Breast epithelium (tissue), 4 donors: Measurements from ENCODE around the gene TMEM108. TPM values are rescaled to one million over a fixed set of nuclear protein-coding genes. Genes with fewer than 3 reads are reported as not detected.

Experiments used
- DNase-seq, 2 donors: peaks; one replicate each; pipeline ENCODE4 v3.0.0-alpha.2; 2019; ENCODE audit warnings: low spot score in 2 of 2
- H3K27ac ChIP-seq, 2 donors: fragments of 200-600 bp; sonication (generic) in 1 of 2; one replicate each; pipeline ENCODE4 v1.5.1; 2016 to 2019; ENCODE audit warnings: mild to moderate bottlenecking in 1 of 2
- H3K27me3 ChIP-seq, 2 donors: fragments of 200-600 bp; sonication (generic) in 1 of 2; one replicate each; pipeline versions ENCODE4 v1.5.1 to v1.6.0; 2017 to 2019; ENCODE audit warnings: control low read depth in 1 of 2, mild to moderate bottlenecking in 1 of 2
- H3K36me3 ChIP-seq: fragments of 200-600 bp; one replicate; pipeline ENCODE4 v1.5.1; 2019
- H3K4me1 ChIP-seq, 2 donors: fragments of 200-600 bp; sonication (generic); one replicate each; pipeline ENCODE4 v1.5.1; 2016 to 2019; ENCODE audit warnings: control low read depth in 1 of 2
- H3K4me3 ChIP-seq, 3 donors: fragments of 200-600 bp; sonication (generic); 1 replicate in 2 of 3; 2 replicates in 1 of 3; pipeline ENCODE4 v1.5.1; 2016 to 2019; ENCODE audit warnings: mild to moderate bottlenecking in 3 of 3, moderate library complexity in 2 of 3
- H3K9me3 ChIP-seq, 2 donors: fragments of 200-600 bp; sonication (generic) in 1 of 2; one replicate each; pipeline ENCODE4 v1.5.1; 2016 to 2019; ENCODE audit warnings: control low read depth in 1 of 2
- CTCF ChIP-seq, 3 donors: fragments of 450-650 bp; IDR thresholded peaks; one replicate each; pipeline ENCODE4 v1.5.1; 2016 to 2017; ENCODE audit warnings: antibody characterized with exemption in 3 of 3, mild to moderate bottlenecking in 3 of 3, moderate library complexity in 3 of 3
- POLR2A ChIP-seq: fragments of 450-650 bp; IDR thresholded peaks from one replicate; pipeline ENCODE4 v1.6.1; 2016; ENCODE audit warnings: antibody characterized with exemption, mild to moderate bottlenecking, moderate library complexity
- POLR2AphosphoS5 ChIP-seq, 3 donors: sonication (generic); formaldehyde crosslinking; IDR thresholded peaks; one replicate each; pipeline ENCODE4 v1.6.1; 2017; ENCODE audit warnings: antibody characterized with exemption in 3 of 3
- intact Hi-C: fragments of 100-400 bp; cut with DNase I; formaldehyde crosslinking; loops from one replicate; pipeline ENCODE4 v1.15.1; 2023; ENCODE audit warnings: low total_unique reads
- total RNA-seq, 3 donors: library from RNA; depleted of rRNA; stranded (reverse); fragments of >200 nt; gene quantifications; one replicate each; pipeline ENCODE4 v1.1.0, GENCODE V29; 2016

TMEM108 gene
- total RNA-seq, 3 donors from 2014 or later: 0.44 to 0.98 (median 0.48) TPM

- TF ChIP-seq CTCF (IDR thresholded peaks at IDR 0.05): no peak
- TF ChIP-seq POLR2AphosphoS5 (IDR thresholded peaks at IDR 0.05): no peak
- no peak for TF ChIP-seq POLR2A
- Histone ChIP-seq H3K36me3 (no peaks in the 10 kb centered on the region), H3K4me3 (no peak overlapping the region), H3K9me3 (no peaks in the 10 kb centered on the region), H3K27me3 (no peaks in the 10 kb centered on the region), H3K27ac (no peak overlapping the region), H3K4me1 (no peaks in the 10 kb centered on the region)
- intact Hi-C loops: no loop called here
- DNase-seq: no peak
Observed at GRCh38 chr3:133187870-133188379, 149.7 kb downstream of the TMEM108 start.

- Histone ChIP-seq H3K4me3 (no peak overlapping the region), H3K36me3 (no peaks in the 10 kb centered on the region), H3K27me3 (no peaks in the 10 kb centered on the region), H3K9me3 (no peaks in the 10 kb centered on the region), H3K27ac (no peak overlapping the region), H3K4me1 (no peaks in the 10 kb centered on the region)
- DNase-seq: no peak
- TF ChIP-seq POLR2AphosphoS5 (IDR thresholded peaks at IDR 0.05) (no peak), POLR2A (no peak), CTCF (IDR thresholded peaks at IDR 0.05) (no peak)
- intact Hi-C loops: no loop called here
Observed at GRCh38 chr3:133188996-133189395, 150.8 kb downstream of the TMEM108 start.

GRCh38 chr3:133189893-133190292 lies 151.7 kb downstream of the TMEM108 start:
- Histone ChIP-seq H3K27me3 (no peaks in the 10 kb centered on the region), H3K4me1 (no peaks in the 10 kb centered on the region), H3K36me3 (no peaks in the 10 kb centered on the region), H3K9me3 (no peaks in the 10 kb centered on the region), H3K27ac (no peak overlapping the region), H3K4me3 (no peak overlapping the region)
- no peak for DNase-seq
- intact Hi-C loops: no loop called here
- no peak for TF ChIP-seq POLR2AphosphoS5 (IDR thresholded peaks at IDR 0.05)

GRCh38 chr3:133191818-133192217 lies 153.6 kb downstream of the TMEM108 start:
- Histone ChIP-seq H3K27ac (no peak overlapping the region), H3K4me1 (no peaks in the 10 kb centered on the region), H3K9me3 (no peaks in the 10 kb centered on the region), H3K27me3 (no peaks in the 10 kb centered on the region), H3K4me3 (no peak overlapping the region), H3K36me3 (no peaks in the 10 kb centered on the region)
- no peak for DNase-seq
- intact Hi-C loops: no loop called here
- no peak for TF ChIP-seq CTCF (IDR thresholded peaks at IDR 0.05)
- no peak for TF ChIP-seq POLR2AphosphoS5 (IDR thresholded peaks at IDR 0.05)
- TF ChIP-seq POLR2A: no peak

- intact Hi-C loops: no loop called here
- Histone ChIP-seq H3K4me3 (no peak overlapping the region), H3K4me1 (no peaks in the 10 kb centered on the region), H3K9me3 (no peaks in the 10 kb centered on the region), H3K27me3 (no peaks in the 10 kb centered on the region), H3K36me3 (no peaks in the 10 kb centered on the region), H3K27ac (no peak overlapping the region)
- TF ChIP-seq POLR2A: no peak
- no peak for TF ChIP-seq CTCF (IDR thresholded peaks at IDR 0.05)
- no peak for TF ChIP-seq POLR2AphosphoS5 (IDR thresholded peaks at IDR 0.05)
- no peak for DNase-seq
Observed at GRCh38 chr3:133192363-133192945, 154.3 kb downstream of the TMEM108 start.

GRCh38 chr3:133192967-133193366 lies 154.8 kb downstream of the TMEM108 start:
- no peak overlapping the region for H3K4me3 ChIP-seq
- H3K9me3 ChIP-seq: no peaks in the 10 kb centered on the region
- TF ChIP-seq POLR2AphosphoS5 (IDR thresholded peaks at IDR 0.05): no peak
- no peak for TF ChIP-seq CTCF (IDR thresholded peaks at IDR 0.05)
- TF ChIP-seq POLR2A: no peak
- H3K27ac ChIP-seq: no peak overlapping the region
- intact Hi-C loops: no loop called here
- DNase-seq: no peak
- H3K27me3 ChIP-seq: no peaks in the 10 kb centered on the region
- no peaks in the 10 kb centered on the region for H3K36me3 ChIP-seq
- H3K4me1 ChIP-seq: no peaks in the 10 kb centered on the region
